WTC11 (cell line): Measurements from ENCODE around the gene ITGAE. TPM values are rescaled to one million over a fixed set of nuclear protein-coding genes. Genes with fewer than 3 reads are reported as not detected.

Source experiments
- ATAC-seq: fragments of 200-7000 bp; cut with Tn5 transposase; 2 replicates; pipeline ENCODE4 v1.10.0; 2021; ENCODE audit warnings: mild to moderate bottlenecking, moderate library complexity
- CTCF ChIA-PET: fragments of 300-600 bp; sonication (Branson Sonifier 250); formaldehyde crosslinking; loops from one replicate; lab custom pipeline; 2021; ENCODE audit warnings: antibody characterized with exemption; lab: Charles Lee
- POLR2A ChIA-PET: fragments of 350-600 bp; sonication (Branson Sonifier 250); formaldehyde crosslinking; loops from one replicate; lab custom pipeline; 2021; ENCODE audit warnings: antibody characterized with exemption; lab: Charles Lee
- DNase-seq: peaks from one replicate; pipeline ENCODE4 v3.0.0; 2021; ENCODE audit warnings: low spot score
- H3K27ac Mint-ChIP-seq: 2 replicates; pipeline ENCODE4 v1.8.0; 2021; ENCODE audit warnings: mixed read lengths
- H3K27me3 Mint-ChIP-seq: 2 replicates; pipeline ENCODE4 v1.8.0; 2021; ENCODE audit warnings: low read depth, mild to moderate bottlenecking, moderate library complexity, mixed read lengths
- H3K36me3 Mint-ChIP-seq: 2 replicates; pipeline ENCODE4 v1.8.0; 2021; ENCODE audit warnings: mixed read lengths
- H3K4me1 Mint-ChIP-seq: 2 replicates; pipeline ENCODE4 v1.8.0; 2022; ENCODE audit warnings: mixed read lengths
- H3K4me3 Mint-ChIP-seq: 2 replicates; pipeline ENCODE4 v1.8.0; 2021; ENCODE audit warnings: mild to moderate bottlenecking, moderate library complexity, mixed read lengths
- H3K9me3 Mint-ChIP-seq: 2 replicates; pipeline ENCODE4 v1.8.0; 2021; ENCODE audit warnings: mixed read lengths
- AFF4 ChIP-seq: sonication (generic); formaldehyde crosslinking; IDR thresholded peaks from 2 replicates; pipeline ENCODE4 v1.8.1; 2023; ENCODE audit warnings: mild to moderate bottlenecking, missing genetic modification reagents, borderline replicate concordance
- AR ChIP-seq: fragments of 250-450 bp; sonication (Bioruptor Pico); IDR thresholded peaks from 2 replicates; pipeline ENCODE4 v1.9.0; 2021; ENCODE audit warnings: mild to moderate bottlenecking
- ATF2 ChIP-seq: sonication (generic); formaldehyde crosslinking; IDR thresholded peaks from 2 replicates; pipeline ENCODE4 v1.8.1; 2022; ENCODE audit warnings: low read depth, missing genetic modification reagents, borderline replicate concordance
- ATF3 ChIP-seq: sonication (generic); formaldehyde crosslinking; conservative IDR thresholded peaks from 2 replicates; pipeline ENCODE4 v1.8.1; 2022; ENCODE audit warnings: mild to moderate bottlenecking, missing genetic modification reagents
- CREM ChIP-seq: sonication (generic); formaldehyde crosslinking; IDR thresholded peaks from 2 replicates; pipeline ENCODE4 v1.8.1; 2022; ENCODE audit warnings: mild to moderate bottlenecking, missing genetic modification reagents, moderate library complexity
- ERG ChIP-seq: fragments of 250-450 bp; sonication (Bioruptor Pico); IDR thresholded peaks from 2 replicates; pipeline ENCODE4 v1.8.0; 2021; ENCODE audit warnings: mild to moderate bottlenecking
- GABPB1 ChIP-seq: sonication (generic); formaldehyde crosslinking; IDR thresholded peaks from 2 replicates; pipeline ENCODE4 v1.8.1; 2023; ENCODE audit warnings: mild to moderate bottlenecking, missing genetic modification reagents
- PRRX2 ChIP-seq: fragments of 250-450 bp; sonication (Bioruptor Pico); IDR thresholded peaks from 2 replicates; pipeline ENCODE4 v1.8.0; 2021; ENCODE audit warnings: mild to moderate bottlenecking
- RORB ChIP-seq: fragments of 250-450 bp; sonication (Bioruptor Pico); IDR thresholded peaks from 2 replicates; pipeline ENCODE4 v1.9.0; 2021; ENCODE audit warnings: mild to moderate bottlenecking
- SMAD4 ChIP-seq: sonication (generic); formaldehyde crosslinking; IDR thresholded peaks from 2 replicates; pipeline ENCODE4 v1.8.0; 2022; ENCODE audit warnings: mild to moderate bottlenecking, missing genetic modification reagents
- STAT6 ChIP-seq: sonication (generic); formaldehyde crosslinking; conservative IDR thresholded peaks from 2 replicates; pipeline ENCODE4 v1.8.1; 2023; ENCODE audit warnings: mild to moderate bottlenecking, low read depth, missing genetic modification reagents, moderate library complexity
- TCF7 ChIP-seq: sonication (generic); formaldehyde crosslinking; IDR thresholded peaks from 2 replicates; pipeline ENCODE4 v1.8.0; 2022; ENCODE audit warnings: mild to moderate bottlenecking, low read depth, missing genetic modification reagents, moderate library complexity
- TEAD4 ChIP-seq: sonication (generic); formaldehyde crosslinking; IDR thresholded peaks from 2 replicates; pipeline ENCODE4 v1.8.0; 2022; ENCODE audit warnings: mild to moderate bottlenecking, missing genetic modification reagents
- ZNF121 ChIP-seq: sonication (generic); formaldehyde crosslinking; IDR thresholded peaks from 2 replicates; pipeline ENCODE4 v1.8.0; 2023; ENCODE audit warnings: missing genetic modification reagents
- ZNF138 ChIP-seq: sonication (generic); formaldehyde crosslinking; conservative IDR thresholded peaks from 2 replicates; pipeline ENCODE4 v1.8.1; 2022; ENCODE audit warnings: mild to moderate bottlenecking, moderate library complexity, missing genetic modification reagents
- ZNF512 ChIP-seq: sonication (generic); formaldehyde crosslinking; IDR thresholded peaks from 2 replicates; pipeline ENCODE4 v1.8.1; 2022; ENCODE audit warnings: missing genetic modification reagents, borderline replicate concordance
- ZSCAN18 ChIP-seq: fragments of 250-450 bp; sonication (Bioruptor Pico); IDR thresholded peaks from 2 replicates; pipeline ENCODE4 v2.1.2; 2022; ENCODE audit warnings: mild to moderate bottlenecking, moderate library complexity
- total RNA-seq: library from RNA; stranded (reverse); gene quantifications from 3 replicates; pipeline ENCODE4 v1.2.3, GENCODE V29; 2021

Gene ITGAE
- total RNA-seq, 1 experiment from 2014 or later: 19.5 TPM

GRCh38 chr17:3753624-3754023 lies 47.4 kb downstream of the ITGAE start:
- TF ChIP-seq ZSCAN18 (CRISPR knock-in tag) (no peak), ATF3 (CRISPR knock-in tag) (no peak), TEAD4 (CRISPR knock-in tag) (no peak), PRRX2 (CRISPR knock-in tag) (no peak), ZNF121 (CRISPR knock-in tag) (no peak), STAT6 (CRISPR knock-in tag) (no peak), TCF7 (CRISPR knock-in tag) (no peak), GABPB1 (CRISPR knock-in tag) (no peak), ERG (no peak), ZNF512 (CRISPR knock-in tag) (no peak), AFF4 (CRISPR knock-in tag) (no peak), SMAD4 (CRISPR knock-in tag) (no peak), ATF2 (CRISPR knock-in tag) (no peak), ZNF138 (CRISPR knock-in tag) (no peak), CREM (CRISPR knock-in tag) (no peak), AR (CRISPR knock-in tag) (no peak), RORB (CRISPR knock-in tag) (no peak)
- ATAC-seq: no peak
- H3K9me3 Mint-ChIP-seq: no peaks in the 10 kb centered on the region
- ChIA-PET POLR2A (no interaction called here), CTCF (interaction anchor here (1.4 to 10.0 kb wide), 4 partner anchors 15 to 74 kb away, joined by 5 to 117 read pairs (median 10); no protein-coding TSS in a partner anchor)
- no peaks in the 10 kb centered on the region for H3K36me3 Mint-ChIP-seq
- no peak overlapping the region for H3K27ac Mint-ChIP-seq
- H3K27me3 Mint-ChIP-seq: no peaks in the 10 kb centered on the region
- DNase-seq: no peak
- H3K4me1 Mint-ChIP-seq: peaks cover 15% of the 10 kb centered on the region
- peak overlapping the region; percentile 36; the same call in 1 of the 2 replicates for H3K4me3 Mint-ChIP-seq
